Fibroblast of lung (primary cell): Measurements from ENCODE around the gene TRMU. TPM values are rescaled to one million over a fixed set of nuclear protein-coding genes. Genes with fewer than 3 reads are reported as not detected.

Experiments used
- DNase-seq, 2 donors: peaks; one replicate each; pipeline versions ENCODE4 v3.0.0 to v3.0.0-alpha.2; 2010; ENCODE audit warnings: low read depth in 2 of 2
- H2AFZ ChIP-seq: 2 replicates; pipeline ENCODE4 v1.5.1; 2012; ENCODE audit warnings: low read length, control low read depth, inconsistent platforms
- H3K27ac ChIP-seq: 2 replicates; pipeline ENCODE4 v1.5.1; 2011; ENCODE audit warnings: low read length, control low read depth; ENCODE audit not compliant: insufficient read depth
- H3K27me3 ChIP-seq: 2 replicates; pipeline ENCODE4 v1.5.1; 2011; ENCODE audit warnings: mild to moderate bottlenecking, low read length; ENCODE audit not compliant: control insufficient read depth, insufficient read depth
- H3K36me3 ChIP-seq: 2 replicates; pipeline ENCODE4 v1.5.1; 2011; ENCODE audit warnings: low read length; ENCODE audit not compliant: control insufficient read depth, insufficient read depth
- H3K4me1 ChIP-seq: 2 replicates; pipeline ENCODE4 v1.5.1; 2011; ENCODE audit warnings: low read length; ENCODE audit not compliant: control insufficient read depth, insufficient read depth; ENCODE audit errors: extremely low read depth
- H3K4me2 ChIP-seq: 2 replicates; pipeline ENCODE4 v1.5.1; 2011; ENCODE audit warnings: low read length, control low read depth; ENCODE audit not compliant: insufficient read depth; ENCODE audit errors: extremely low read depth
- H3K4me3 ChIP-seq, 4 experiments: fragments of 200-600 bp in 1 of 4; sonication (generic) in 1 of 4; replicated peaks in 1 of 4; 2 replicates each; pipeline ENCODE4 v1.5.1; 2011 to 2016; ENCODE audit warnings: low read length in 4 of 4, low read depth in 3 of 4, mild to moderate bottlenecking in 3 of 4, control low read depth in 2 of 4, inconsistent platforms in 1 of 4, mixed read lengths in 1 of 4; ENCODE audit not compliant: insufficient read depth in 1 of 4; ENCODE audit errors: control extremely low read depth in 1 of 4
- H3K79me2 ChIP-seq: 2 replicates; pipeline ENCODE4 v1.5.1; 2012; ENCODE audit warnings: mild to moderate bottlenecking, low read length, inconsistent platforms; ENCODE audit not compliant: control insufficient read depth, insufficient read depth
- H3K9ac ChIP-seq: 2 replicates; pipeline ENCODE4 v1.5.1; 2011; ENCODE audit warnings: mild to moderate bottlenecking, low read length, control low read depth; ENCODE audit not compliant: insufficient read depth
- H3K9me3 ChIP-seq: 2 replicates; pipeline ENCODE4 v1.5.1; 2012; ENCODE audit warnings: low read depth, low read length; ENCODE audit not compliant: control insufficient read depth, insufficient read depth
- H4K20me1 ChIP-seq: 2 replicates; pipeline ENCODE4 v1.5.1; 2011; ENCODE audit warnings: low read length; ENCODE audit not compliant: control insufficient read depth, insufficient read depth; ENCODE audit errors: extremely low read depth
- EZH2 ChIP-seq: IDR thresholded peaks from 2 replicates; pipeline ENCODE4 v1.5.1; 2012; ENCODE audit warnings: low read length, control low read depth, mild to moderate bottlenecking; ENCODE audit errors: missing control alignments
- polyA plus RNA-seq, 2 donors: library from polyadenylated mRNA; depleted of rRNA in 1 of 2; stranded (reverse) in 1 of 2; unstranded in 1 of 2; fragments of >200 nt; gene quantifications; 2 replicates each; pipeline ENCODE4 v1.2.1, GENCODE V29; 2011 to 2012; ENCODE audit warnings: missing spikeins in 1 of 2
- total RNA-seq: library from RNA; depleted of rRNA; stranded (reverse); fragments of >200 nt; gene quantifications from 2 replicates; pipeline ENCODE4 v1.2.1, GENCODE V29; 2014
- TF ChIP-seq, protein P1 (sequence below), 2 donors: IDR thresholded peaks in 1 of 2; conservative IDR thresholded peaks in 1 of 2; 1 replicate in 1 of 2; 2 replicates in 1 of 2; pipeline ENCODE4 v1.5.1; 2011 to 2012; ENCODE audit warnings: low read length in 2 of 2, control low read depth in 1 of 2, inconsistent platforms in 1 of 2, low read depth in 1 of 2, mild to moderate bottlenecking in 1 of 2

Gene TRMU
- total and polyA plus RNA-seq, 2 donors (not counting 1 experiment from before 2014, with no cell fraction given): 18.4 to 22.1 TPM

GRCh38 chr22:46376111-46376510, 40.6 kb downstream of the TRMU start:
- H3K4me2 ChIP-seq: no peak overlapping the region
- H3K36me3 ChIP-seq: no peaks in the 10 kb centered on the region
- H3K9ac ChIP-seq: no peak overlapping the region
- no peaks in the 10 kb centered on the region for H3K79me2 ChIP-seq
- no peak overlapping the region for H2AFZ ChIP-seq
- no peaks in the 10 kb centered on the region for H3K27me3 ChIP-seq
- TF ChIP-seq, protein P1, sequence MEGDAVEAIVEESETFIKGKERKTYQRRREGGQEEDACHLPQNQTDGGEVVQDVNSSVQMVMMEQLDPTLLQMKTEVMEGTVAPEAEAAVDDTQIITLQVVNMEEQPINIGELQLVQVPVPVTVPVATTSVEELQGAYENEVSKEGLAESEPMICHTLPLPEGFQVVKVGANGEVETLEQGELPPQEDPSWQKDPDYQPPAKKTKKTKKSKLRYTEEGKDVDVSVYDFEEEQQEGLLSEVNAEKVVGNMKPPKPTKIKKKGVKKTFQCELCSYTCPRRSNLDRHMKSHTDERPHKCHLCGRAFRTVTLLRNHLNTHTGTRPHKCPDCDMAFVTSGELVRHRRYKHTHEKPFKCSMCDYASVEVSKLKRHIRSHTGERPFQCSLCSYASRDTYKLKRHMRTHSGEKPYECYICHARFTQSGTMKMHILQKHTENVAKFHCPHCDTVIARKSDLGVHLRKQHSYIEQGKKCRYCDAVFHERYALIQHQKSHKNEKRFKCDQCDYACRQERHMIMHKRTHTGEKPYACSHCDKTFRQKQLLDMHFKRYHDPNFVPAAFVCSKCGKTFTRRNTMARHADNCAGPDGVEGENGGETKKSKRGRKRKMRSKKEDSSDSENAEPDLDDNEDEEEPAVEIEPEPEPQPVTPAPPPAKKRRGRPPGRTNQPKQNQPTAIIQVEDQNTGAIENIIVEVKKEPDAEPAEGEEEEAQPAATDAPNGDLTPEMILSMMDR (conservative IDR thresholded peaks at IDR 0.05 in 1 of 2, IDR thresholded peaks at IDR 0.05 in 1 of 2; ENCODE audit: low read depth in 1 of 2, low read length in 2 of 2): no peak
- no peak for TF ChIP-seq EZH2
- no peak overlapping the region for H3K27ac ChIP-seq
- no peaks in the 10 kb centered on the region for H3K9me3 ChIP-seq
- no peak overlapping the region for H3K4me3 ChIP-seq
- no peaks in the 10 kb centered on the region for H3K4me1 ChIP-seq
- H4K20me1 ChIP-seq: no peaks in the 10 kb centered on the region
- peak in 1 of 2 donors; percentile 18 for DNase-seq

GRCh38 chr22:46376908-46377524, 41.5 kb downstream of the TRMU start:
- Histone ChIP-seq H3K4me3 (no peak overlapping the region), H3K4me2 (no peak overlapping the region), H3K9ac (no peak overlapping the region), H4K20me1 (no peaks in the 10 kb centered on the region), H2AFZ (no peak overlapping the region), H3K9me3 (no peaks in the 10 kb centered on the region), H3K27ac (no peak overlapping the region), H3K79me2 (no peaks in the 10 kb centered on the region), H3K27me3 (no peaks in the 10 kb centered on the region), H3K4me1 (no peaks in the 10 kb centered on the region), H3K36me3 (no peaks in the 10 kb centered on the region)
- DNase-seq: no peak
- TF ChIP-seq, protein P1 (conservative IDR thresholded peaks at IDR 0.05 in 1 of 2, IDR thresholded peaks at IDR 0.05 in 1 of 2; ENCODE audit: low read depth in 1 of 2, low read length in 2 of 2): no peak
- TF ChIP-seq EZH2: no peak

GRCh38 chr22:46377525-46378425, 42.3 kb downstream of the TRMU start:
- peak in 1 of 2 donors; percentile 64 for DNase-seq
- H3K27ac ChIP-seq: no peak overlapping the region
- no peaks in the 10 kb centered on the region for H4K20me1 ChIP-seq
- TF ChIP-seq EZH2: no peak
- TF ChIP-seq, protein P1 (conservative IDR thresholded peaks at IDR 0.05 in 1 of 2, IDR thresholded peaks at IDR 0.05 in 1 of 2; ENCODE audit: low read depth in 1 of 2, low read length in 2 of 2): no peak
- no peaks in the 10 kb centered on the region for H3K36me3 ChIP-seq
- H3K4me1 ChIP-seq: no peaks in the 10 kb centered on the region
- no peak overlapping the region for H3K4me3 ChIP-seq
- no peak overlapping the region for H2AFZ ChIP-seq
- H3K79me2 ChIP-seq: no peaks in the 10 kb centered on the region
- H3K27me3 ChIP-seq: no peaks in the 10 kb centered on the region
- no peak overlapping the region for H3K4me2 ChIP-seq
- no peak overlapping the region for H3K9ac ChIP-seq
- no peaks in the 10 kb centered on the region for H3K9me3 ChIP-seq
